Left renal pelvis (tissue), 4 donors: ENCODE data around the gene RAP1GAP2. TPM values are rescaled to one million over a fixed set of nuclear protein-coding genes. Genes with fewer than 3 reads are reported as not detected.

ENCODE experiments used
- DNase-seq, 4 donors: peaks; one replicate each; pipeline ENCODE4 v3.0.0-alpha.2; 2013; ENCODE audit warnings: low read depth in 4 of 4, low spot score in 3 of 4
- polyA plus RNA-seq, 4 donors: library from polyadenylated mRNA; unstranded; fragments of 120-200 nt; gene quantifications; one replicate each; pipeline ENCODE4 v1.2.1, GENCODE V29; 2013; ENCODE audit not compliant: insufficient read length in 4 of 4

RAP1GAP2 gene
- polyA plus RNA-seq, 4 donors = 1.7 to 28.5 (median 24.1) TPM

GRCh38 chr17:2937331-2938003 is 141.2 kb downstream of the RAP1GAP2 start:
- no peak for DNase-seq

GRCh38 chr17:2939714-2940351 is 143.6 kb downstream of the RAP1GAP2 start:
- DNase-seq = no peak

GRCh38 chr17:2940352-2940751 is 144.1 kb downstream of the RAP1GAP2 start:
- DNase-seq = no peak

DNA sequence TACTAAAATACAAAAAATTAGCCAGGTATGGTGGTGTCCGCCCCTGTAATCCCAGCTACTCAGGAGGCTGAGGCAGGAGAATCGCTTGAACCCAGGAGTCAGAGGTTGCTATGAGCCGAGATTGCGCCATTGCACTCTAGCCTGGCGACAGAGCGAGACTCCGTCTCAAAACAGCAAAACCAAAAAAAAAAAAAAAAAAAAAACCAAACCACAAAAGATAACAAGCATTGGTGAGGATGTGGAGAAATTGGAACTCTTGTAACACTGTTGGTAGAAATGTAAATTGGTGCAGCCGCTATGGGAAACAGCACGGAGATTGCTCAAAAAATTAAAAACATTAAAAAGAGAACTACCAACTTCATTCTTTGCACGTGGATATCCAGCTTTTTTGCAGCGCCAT is 147.7 kb downstream of the RAP1GAP2 start:
- no peak for DNase-seq

DNA sequence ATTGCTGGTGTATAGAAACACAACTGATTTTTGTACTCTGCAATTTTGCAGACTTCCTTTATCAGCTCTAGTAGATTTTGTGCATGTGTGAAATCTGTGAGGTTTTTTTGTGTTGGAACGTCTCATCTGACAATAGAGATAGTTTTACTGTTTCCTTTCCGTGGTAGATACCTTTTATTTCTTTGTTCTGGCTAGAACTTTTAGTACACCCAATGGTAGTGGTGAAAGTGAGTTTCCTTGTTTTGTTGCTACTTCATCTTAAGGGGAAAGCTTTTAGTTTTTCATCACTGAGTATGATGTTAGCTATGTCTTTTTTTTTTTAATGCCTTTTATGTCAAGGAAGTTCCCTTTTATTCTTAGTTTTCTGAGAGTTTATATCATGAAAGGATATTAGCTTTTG is 149.1 kb downstream of the RAP1GAP2 start:
- DNase-seq = no peak

DNA sequence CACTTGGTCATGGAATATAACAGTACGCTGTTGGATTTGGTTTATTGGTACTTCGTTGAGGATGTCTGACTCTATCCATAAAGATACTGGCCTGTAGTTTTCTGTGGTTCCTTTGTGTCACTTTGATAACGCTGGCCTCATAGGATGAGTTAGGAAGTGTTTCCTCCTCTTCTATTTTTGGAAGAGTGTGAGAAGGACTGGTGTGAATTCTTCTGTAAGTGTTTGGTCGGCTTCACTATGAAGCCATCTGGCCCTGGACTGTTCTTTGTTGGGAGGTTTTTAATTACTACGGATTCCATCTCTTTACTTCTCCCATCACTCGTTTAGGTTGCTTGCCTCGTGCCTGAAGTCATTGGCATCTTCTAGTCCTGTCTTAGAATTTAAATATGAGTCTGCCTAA is 149.9 kb downstream of the RAP1GAP2 start:
- DNase-seq = no peak

- DNase-seq = no peak
These were observed 151.3 kb downstream of the RAP1GAP2 start for GRCh38 chr17:2947588-2947950.

- no peak for DNase-seq
These were observed 151.8 kb downstream of the RAP1GAP2 start for GRCh38 chr17:2947996-2948550.

- no peak for DNase-seq
These were observed 152.7 kb downstream of the RAP1GAP2 start for GRCh38 chr17:2948721-2949468.

DNA sequence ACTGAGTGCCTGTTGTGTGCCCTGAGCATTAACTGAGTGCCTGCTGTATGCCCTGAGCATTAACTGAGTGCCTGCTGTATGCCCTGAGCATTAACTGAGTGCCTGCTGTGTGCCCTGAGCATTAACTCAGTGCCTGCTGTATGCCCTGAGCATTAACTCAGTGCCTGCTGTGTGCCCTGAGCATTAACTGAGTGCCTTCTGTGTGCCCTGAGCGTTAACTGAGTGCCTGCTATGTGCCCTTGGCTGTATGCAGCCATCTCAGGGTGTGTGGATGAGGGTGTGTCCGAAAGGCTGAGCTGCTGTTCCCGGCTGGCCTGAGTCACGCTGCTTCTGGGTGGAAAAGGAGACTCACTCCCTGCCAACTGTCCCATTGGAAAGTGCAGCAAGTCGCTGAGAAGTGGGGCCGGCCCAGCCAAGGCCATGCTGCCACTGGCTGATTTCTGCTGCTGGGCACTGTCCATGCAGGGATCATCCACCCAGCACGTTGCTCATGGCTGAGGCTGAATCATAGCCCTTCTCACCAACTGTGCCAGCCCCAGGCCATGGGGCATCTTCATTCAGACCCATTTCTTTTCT is 153.3 kb downstream of the RAP1GAP2 start:
- DNase-seq = no peak

GRCh38 chr17:2950846-2951245 is 154.6 kb downstream of the RAP1GAP2 start:
- no peak for DNase-seq

- no peak for DNase-seq
These were observed 156.1 kb downstream of the RAP1GAP2 start for GRCh38 chr17:2952174-2952845.

- no peak for DNase-seq
These were observed 158.7 kb downstream of the RAP1GAP2 start for GRCh38 chr17:2954898-2955445.

GRCh38 chr17:2955931-2956582 is 159.8 kb downstream of the RAP1GAP2 start:
- no peak for DNase-seq

- no peak for DNase-seq
These were observed 161.5 kb downstream of the RAP1GAP2 start for GRCh38 chr17:2957631-2958286.

DNA sequence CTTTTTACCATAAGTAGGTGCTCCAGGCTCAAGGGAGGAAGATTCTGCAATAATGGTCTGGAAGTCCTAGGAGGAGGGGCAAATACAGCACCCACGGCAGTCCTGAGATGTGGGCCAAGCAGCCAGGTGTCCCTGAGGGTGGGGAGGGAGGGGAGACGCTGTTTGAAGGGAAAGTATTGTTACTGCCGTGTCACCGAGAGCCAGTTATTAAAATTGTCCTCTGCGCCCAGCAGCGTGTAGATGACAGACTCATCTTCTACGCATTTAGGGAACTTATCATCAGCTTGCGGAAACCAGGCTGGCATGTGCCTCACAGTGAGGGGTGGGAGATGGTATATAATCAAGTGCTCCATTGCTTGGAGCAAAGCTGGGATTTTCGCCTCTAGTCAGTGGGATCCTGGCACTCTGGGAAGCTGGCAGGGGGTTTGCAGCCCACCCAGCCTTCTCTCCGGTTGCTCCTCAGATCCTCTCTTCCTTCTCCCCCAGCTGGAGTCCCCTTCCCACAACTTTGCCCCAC is 162.5 kb downstream of the RAP1GAP2 start:
- no peak for DNase-seq

GRCh38 chr17:2959371-2960130 is 163.3 kb downstream of the RAP1GAP2 start:
- no peak for DNase-seq

DNA sequence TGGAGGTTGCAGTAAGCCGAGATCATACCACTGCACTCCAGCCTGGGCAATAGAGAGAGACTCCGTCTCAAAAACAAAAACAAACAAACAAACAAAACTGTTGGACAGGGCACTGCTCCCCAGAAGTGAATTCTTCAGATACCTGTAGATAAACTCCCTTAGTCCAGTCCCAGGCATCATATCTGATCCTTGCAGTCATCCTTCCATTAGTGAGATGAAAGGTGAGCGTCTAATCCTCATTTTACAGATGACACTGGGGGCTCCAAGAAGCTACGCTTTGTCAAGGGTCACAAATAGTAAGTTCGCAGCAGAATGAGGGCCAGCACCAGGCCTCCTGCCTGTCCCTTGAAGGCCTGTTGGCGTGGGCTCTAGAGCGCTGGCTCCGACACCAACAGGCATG is 165.2 kb downstream of the RAP1GAP2 start:
- no peak for DNase-seq
